ENCODE results near the gene SPATA6L. TPM values are rescaled to one million over a fixed set of nuclear protein-coding genes. Genes with fewer than 3 reads are reported as not detected.

SPATA6L gene
- total RNA-seq, 1 donor: 1.2 TPM

- TF ChIP-seq CTCF (IDR thresholded peaks at IDR 0.05; ENCODE audit: insufficient read depth, low read length): no peak
- DNase-seq (ENCODE audit: low read depth): peak; percentile 68
- H3K4me3 ChIP-seq (ENCODE audit: low read depth, low read length): no peak overlapping the region
These were observed 111.0 kb downstream of the SPATA6L start for GRCh38 chr9:4555236-4555635.

- DNase-seq (ENCODE audit: low read depth): peak; percentile 94
- TF ChIP-seq CTCF (IDR thresholded peaks at IDR 0.05; ENCODE audit: insufficient read depth, low read length): no peak
- no peak overlapping the region for H3K4me3 ChIP-seq (ENCODE audit: low read depth, low read length)
These were observed 112.3 kb downstream of the SPATA6L start for GRCh38 chr9:4553951-4554381.

- peak; percentile 52 for DNase-seq (ENCODE audit: low read depth)
- no peak for TF ChIP-seq CTCF (IDR thresholded peaks at IDR 0.05; ENCODE audit: insufficient read depth, low read length)
- no peak overlapping the region for H3K4me3 ChIP-seq (ENCODE audit: low read depth, low read length)
These were observed 115.3 kb downstream of the SPATA6L start for GRCh38 chr9:4550777-4551484.

GRCh38 chr9:4549751-4550295, 116.5 kb downstream of the SPATA6L start:
- H3K4me3 ChIP-seq (ENCODE audit: low read depth, low read length): no peak overlapping the region
- TF ChIP-seq CTCF (IDR thresholded peaks at IDR 0.05; ENCODE audit: insufficient read depth, low read length): no peak
- peak; percentile 60 for DNase-seq (ENCODE audit: low read depth)

- DNase-seq (ENCODE audit: low read depth): no peak
- TF ChIP-seq CTCF (IDR thresholded peaks at IDR 0.05; ENCODE audit: insufficient read depth, low read length): peak; percentile 14
- no peak overlapping the region for H3K4me3 ChIP-seq (ENCODE audit: low read depth, low read length)
These were observed 117.2 kb downstream of the SPATA6L start for GRCh38 chr9:4548811-4549725.

Other genes with a start within 250 kb of the SPATA6L start
- gene SLC1A1, start 176.0 kb downstream of the SPATA6L start, total RNA-seq (ENCODE audit: low replicate concordance): 9.6 and 41.7 TPM in 2 replicates
- 4.6 and 8.8 TPM in 2 replicates for gene PLPP6, start 4.2 kb downstream of the SPATA6L start, total RNA-seq (ENCODE audit: low replicate concordance)
- 17.5 and 35.2 TPM in 2 replicates for gene CDC37L1, start 13.1 kb upstream of the SPATA6L start, total RNA-seq (ENCODE audit: low replicate concordance)
- 47.4 and 74.1 TPM in 2 replicates for gene AK3, start 74.7 kb upstream of the SPATA6L start, total RNA-seq (ENCODE audit: low replicate concordance)
- 10.2 and 13.4 TPM in 2 replicates for gene RCL1, start 126.5 kb upstream of the SPATA6L start, total RNA-seq (ENCODE audit: low replicate concordance)

Data from fibroblast of the aortic adventitia (primary cell).